A673 (cell line): ENCODE data around the gene CYP2W1.

Source experiments
- CTCF ChIP-seq: fragments of 300-800, 200-600 bp; sonication (generic); conservative IDR thresholded peaks from 2 replicates; pipeline ENCODE4 v1.5.1; 2017; ENCODE audit warnings: low read depth, mild to moderate bottlenecking, antibody characterized with exemption, low read length, moderate library complexity, mixed read lengths
- EZH2 ChIP-seq: fragments of 200-600 bp; sonication (generic); IDR thresholded peaks from 2 replicates; pipeline ENCODE4 v1.6.1; 2017; ENCODE audit warnings: borderline replicate concordance, low read depth, mild to moderate bottlenecking, mixed read lengths, antibody characterized with exemption, low read length; ENCODE audit not compliant: poor library complexity, severe bottlenecking

DNA sequence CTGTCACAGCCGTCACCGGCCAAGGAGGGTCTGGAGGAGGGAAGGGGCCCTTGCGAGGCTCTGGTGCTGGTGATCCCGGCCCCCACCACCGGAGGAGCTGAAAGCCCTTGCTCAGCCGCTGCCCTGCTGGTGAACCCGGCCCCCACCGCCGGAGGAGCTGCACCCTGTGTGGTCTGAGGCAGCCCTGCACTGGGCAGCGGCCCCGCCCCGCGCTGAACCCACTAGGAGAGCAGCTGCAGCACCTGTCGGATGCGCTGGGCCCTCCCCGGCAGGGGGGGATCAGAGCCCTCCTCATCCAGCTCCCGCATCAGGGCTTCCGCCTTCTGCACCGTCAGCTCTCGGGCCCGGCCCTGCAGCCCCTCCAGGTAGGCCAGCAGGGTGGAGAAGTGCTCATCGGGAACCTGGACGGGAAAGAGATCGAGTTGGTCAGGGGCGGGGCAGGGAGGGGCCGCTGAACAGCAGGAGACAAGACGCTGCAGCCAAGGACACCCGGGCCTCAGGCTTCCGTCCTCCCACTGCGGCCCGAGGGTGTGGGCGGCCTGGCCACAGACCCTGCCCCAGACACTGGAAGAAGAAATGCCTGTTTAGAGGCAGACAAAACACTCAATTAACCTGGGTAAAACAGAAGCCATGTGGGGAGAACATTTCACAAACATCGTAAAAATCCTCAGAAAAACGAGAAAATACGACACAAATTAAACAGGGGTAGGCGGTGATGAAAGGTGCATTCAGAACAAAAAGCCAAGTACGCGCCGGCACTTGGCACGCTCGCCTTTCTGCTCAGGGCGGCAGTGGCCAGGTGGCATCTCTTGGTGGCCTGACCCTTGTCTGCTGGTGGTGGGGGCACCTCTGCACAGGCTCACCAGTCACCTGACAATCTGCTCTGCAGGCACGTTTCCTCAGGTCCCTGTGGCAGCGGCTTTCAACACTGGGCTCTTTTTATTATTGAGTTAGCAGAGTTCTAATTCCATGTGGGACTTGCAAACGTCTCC lies 14.7 kb downstream of the CYP2W1 start:
- no peak for TF ChIP-seq CTCF
- no peak for TF ChIP-seq EZH2
